HFFc6 (cell line): ENCODE data around the gene RNF224. TPM values are rescaled to one million over a fixed set of nuclear protein-coding genes. Genes with fewer than 3 reads are reported as not detected.

Experiments
- DNase-seq: peaks from one replicate; pipeline ENCODE4 v3.0.0-alpha.2; 2018
- H3K27ac Mint-ChIP-seq: 2 replicates; pipeline ENCODE4 v1.8.0; 2020; ENCODE audit warnings: mild to moderate bottlenecking, mixed read lengths
- H3K27me3 Mint-ChIP-seq: 2 replicates; pipeline ENCODE4 v1.8.0; 2021; ENCODE audit warnings: mild to moderate bottlenecking, moderate library complexity, mixed read lengths; ENCODE audit not compliant: insufficient read depth
- H3K36me3 Mint-ChIP-seq: 2 replicates; pipeline ENCODE4 v1.8.0; 2021; ENCODE audit warnings: low read depth, mixed read lengths
- H3K4me1 Mint-ChIP-seq: 2 replicates; pipeline ENCODE4 v1.8.0; 2020; ENCODE audit warnings: low read depth, mixed read lengths
- H3K4me3 Mint-ChIP-seq: 2 replicates; pipeline ENCODE4 v1.8.0; 2020; ENCODE audit warnings: mild to moderate bottlenecking, moderate library complexity, mixed read lengths
- H3K9me3 Mint-ChIP-seq: 2 replicates; pipeline ENCODE4 v1.8.0; 2020; ENCODE audit warnings: mild to moderate bottlenecking, mixed read lengths
- total RNA-seq, 6 experiments: library from RNA; stranded (reverse); fragmentation: NEBNext Ultra II Directional; extraction: Animal tissue kit (Norgen Biotek cat#: 25700); gene quantifications; 2 replicates in 1 of 6; 3 replicates in 5 of 6; pipeline ENCODE4 v1.2.3, GENCODE V29; 2021
- TF ChIP-seq, protein P1 (sequence below): fragments of 200-600 bp; sonication (generic); IDR thresholded peaks from 2 replicates; pipeline ENCODE4 v1.5.0; 2021; ENCODE audit warnings: antibody characterized with exemption, mild to moderate bottlenecking

The RNF224 gene
- total RNA-seq, 6 experiments from 2014 or later: not detected

DNA sequence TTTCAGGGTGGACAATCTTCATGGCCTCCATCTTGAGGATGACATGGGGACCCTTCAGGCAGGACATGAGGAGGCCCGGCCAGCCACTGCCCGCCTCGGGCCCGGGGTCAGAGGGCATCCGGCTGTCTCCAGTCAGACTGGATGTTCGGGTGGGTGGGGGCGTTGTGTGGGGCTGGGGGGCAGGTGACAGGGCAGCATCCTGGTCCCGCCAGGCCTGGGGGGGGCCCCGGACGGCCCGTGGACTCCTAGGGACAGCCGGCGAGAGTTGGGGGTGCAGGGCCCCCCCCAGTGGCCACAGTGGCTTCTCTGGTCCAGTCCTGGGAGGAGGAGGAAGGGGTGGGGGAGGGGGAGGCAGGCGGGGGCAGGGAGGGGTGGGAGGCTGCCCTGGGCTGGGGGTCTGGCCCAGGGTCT is 6.2 kb upstream of the RNF224 start:
- no peaks in the 10 kb centered on the region for H3K36me3 Mint-ChIP-seq
- H3K4me1 Mint-ChIP-seq: peaks cover 5% of the 10 kb centered on the region; the same call in 1 of the 2 replicates
- H3K4me3 Mint-ChIP-seq: no peak overlapping the region
- no peak for DNase-seq
- TF ChIP-seq, protein P1, sequence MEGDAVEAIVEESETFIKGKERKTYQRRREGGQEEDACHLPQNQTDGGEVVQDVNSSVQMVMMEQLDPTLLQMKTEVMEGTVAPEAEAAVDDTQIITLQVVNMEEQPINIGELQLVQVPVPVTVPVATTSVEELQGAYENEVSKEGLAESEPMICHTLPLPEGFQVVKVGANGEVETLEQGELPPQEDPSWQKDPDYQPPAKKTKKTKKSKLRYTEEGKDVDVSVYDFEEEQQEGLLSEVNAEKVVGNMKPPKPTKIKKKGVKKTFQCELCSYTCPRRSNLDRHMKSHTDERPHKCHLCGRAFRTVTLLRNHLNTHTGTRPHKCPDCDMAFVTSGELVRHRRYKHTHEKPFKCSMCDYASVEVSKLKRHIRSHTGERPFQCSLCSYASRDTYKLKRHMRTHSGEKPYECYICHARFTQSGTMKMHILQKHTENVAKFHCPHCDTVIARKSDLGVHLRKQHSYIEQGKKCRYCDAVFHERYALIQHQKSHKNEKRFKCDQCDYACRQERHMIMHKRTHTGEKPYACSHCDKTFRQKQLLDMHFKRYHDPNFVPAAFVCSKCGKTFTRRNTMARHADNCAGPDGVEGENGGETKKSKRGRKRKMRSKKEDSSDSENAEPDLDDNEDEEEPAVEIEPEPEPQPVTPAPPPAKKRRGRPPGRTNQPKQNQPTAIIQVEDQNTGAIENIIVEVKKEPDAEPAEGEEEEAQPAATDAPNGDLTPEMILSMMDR: no peak
- no peak overlapping the region for H3K27ac Mint-ChIP-seq
- H3K27me3 Mint-ChIP-seq: no peaks in the 10 kb centered on the region; the same call in 1 of the 2 replicates
- no peaks in the 10 kb centered on the region for H3K9me3 Mint-ChIP-seq

DNA sequence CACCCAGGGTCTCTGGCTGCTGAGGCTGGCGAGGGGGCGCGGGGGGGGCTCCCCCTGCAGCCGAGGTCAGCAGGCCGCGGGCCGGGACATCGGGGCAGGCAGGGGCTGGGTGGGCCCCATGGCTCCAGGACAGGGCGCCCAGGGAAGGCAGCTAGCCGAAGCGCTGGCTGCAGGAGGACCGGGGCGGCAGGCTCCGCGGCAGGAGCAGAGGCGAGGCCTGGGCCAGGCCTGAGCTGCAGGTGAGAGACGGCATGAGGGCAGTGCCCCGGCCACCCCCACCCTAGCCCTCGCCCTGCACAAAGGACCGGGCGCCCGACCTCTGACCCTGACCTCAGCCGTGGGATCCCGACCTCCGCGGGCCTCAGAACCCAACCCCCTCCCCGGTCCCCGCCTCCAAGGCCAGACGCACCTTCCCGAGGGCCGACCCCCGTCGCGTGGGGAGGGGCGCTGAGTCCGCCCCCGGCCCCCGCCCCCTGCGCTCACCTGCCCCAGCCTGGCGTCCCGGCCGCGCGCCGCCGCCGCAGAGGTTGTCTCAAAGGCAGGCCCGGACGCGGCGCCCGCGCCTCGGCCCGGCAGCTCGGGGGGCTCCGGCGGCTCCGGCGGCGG is 5.7 kb upstream of the RNF224 start:
- DNase-seq: no peak
- no peak overlapping the region for H3K4me3 Mint-ChIP-seq
- H3K4me1 Mint-ChIP-seq: peaks cover 5% of the 10 kb centered on the region; the same call in 1 of the 2 replicates
- no peak overlapping the region for H3K27ac Mint-ChIP-seq
- TF ChIP-seq, protein P1: peak; percentile 8; the same call in 1 of the 2 replicates
- no peaks in the 10 kb centered on the region for H3K36me3 Mint-ChIP-seq
- no peaks in the 10 kb centered on the region; the same call in 1 of the 2 replicates for H3K27me3 Mint-ChIP-seq
- no peaks in the 10 kb centered on the region for H3K9me3 Mint-ChIP-seq

DNA sequence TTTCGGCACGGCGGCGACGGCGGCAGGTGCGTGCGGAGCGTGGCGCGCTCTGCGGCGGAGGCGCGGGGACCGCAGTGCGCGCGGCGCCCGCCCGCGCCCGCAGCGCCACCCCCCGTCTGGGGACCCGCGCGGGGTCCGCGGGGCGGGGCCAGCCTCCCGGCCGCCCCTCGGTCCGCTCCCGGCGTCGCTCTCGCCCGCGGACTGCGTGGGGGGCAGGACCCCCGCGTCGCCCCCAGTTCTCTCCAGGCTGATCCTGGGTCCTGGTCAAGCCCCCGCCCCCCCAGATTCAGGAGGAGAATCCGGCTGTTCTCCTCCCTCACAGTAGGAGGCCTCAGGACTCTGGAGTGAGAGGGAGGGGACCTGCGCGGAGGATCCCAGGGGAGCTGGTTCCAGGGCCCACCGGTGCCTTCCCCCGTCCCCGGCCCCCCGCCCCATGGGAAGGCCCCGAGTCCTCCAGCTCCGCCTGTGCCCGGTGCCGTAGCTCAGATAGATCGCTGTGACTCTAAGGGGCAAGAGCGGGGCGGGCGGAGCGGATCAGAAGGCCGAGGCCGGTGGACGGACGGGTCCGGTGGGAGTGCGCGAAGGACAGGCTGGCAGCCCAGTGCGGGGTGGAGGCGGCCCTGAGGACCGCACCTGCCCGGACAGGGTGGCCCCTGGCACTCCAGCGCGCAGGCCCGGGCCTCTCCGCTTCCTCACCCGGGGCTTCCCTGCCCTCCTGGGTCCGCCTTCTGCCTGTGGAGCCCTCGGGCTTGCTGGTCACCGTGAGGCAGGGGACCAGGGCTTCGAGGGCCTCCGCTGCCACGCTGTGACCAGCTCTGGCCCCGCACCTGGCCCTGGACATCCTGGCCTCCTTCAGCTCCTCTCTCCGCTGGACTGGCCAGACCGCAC is 4.9 kb upstream of the RNF224 start, which contains the start of gene RNF208:
Gene RNF208 (minus strand): TSS at position 51 of the 888 bp plus-strand sequence. CDS start 1,028 bp downstream, outside the sequence.
- Mint-ChIP-seq H3K9me3 (no peaks in the 10 kb centered on the region), H3K27ac (peak within 1 kb of the TSS; percentile 73), H3K4me3 (peak within 1 kb of the TSS; percentile 81), H3K4me1 (peaks cover 7% of the 10 kb centered on the region), H3K27me3 (no peaks in the 10 kb centered on the region; the same call in 1 of the 2 replicates), H3K36me3 (no peaks in the 10 kb centered on the region)
- TF ChIP-seq, protein P1: no peak
- DNase-seq: no peak

DNA sequence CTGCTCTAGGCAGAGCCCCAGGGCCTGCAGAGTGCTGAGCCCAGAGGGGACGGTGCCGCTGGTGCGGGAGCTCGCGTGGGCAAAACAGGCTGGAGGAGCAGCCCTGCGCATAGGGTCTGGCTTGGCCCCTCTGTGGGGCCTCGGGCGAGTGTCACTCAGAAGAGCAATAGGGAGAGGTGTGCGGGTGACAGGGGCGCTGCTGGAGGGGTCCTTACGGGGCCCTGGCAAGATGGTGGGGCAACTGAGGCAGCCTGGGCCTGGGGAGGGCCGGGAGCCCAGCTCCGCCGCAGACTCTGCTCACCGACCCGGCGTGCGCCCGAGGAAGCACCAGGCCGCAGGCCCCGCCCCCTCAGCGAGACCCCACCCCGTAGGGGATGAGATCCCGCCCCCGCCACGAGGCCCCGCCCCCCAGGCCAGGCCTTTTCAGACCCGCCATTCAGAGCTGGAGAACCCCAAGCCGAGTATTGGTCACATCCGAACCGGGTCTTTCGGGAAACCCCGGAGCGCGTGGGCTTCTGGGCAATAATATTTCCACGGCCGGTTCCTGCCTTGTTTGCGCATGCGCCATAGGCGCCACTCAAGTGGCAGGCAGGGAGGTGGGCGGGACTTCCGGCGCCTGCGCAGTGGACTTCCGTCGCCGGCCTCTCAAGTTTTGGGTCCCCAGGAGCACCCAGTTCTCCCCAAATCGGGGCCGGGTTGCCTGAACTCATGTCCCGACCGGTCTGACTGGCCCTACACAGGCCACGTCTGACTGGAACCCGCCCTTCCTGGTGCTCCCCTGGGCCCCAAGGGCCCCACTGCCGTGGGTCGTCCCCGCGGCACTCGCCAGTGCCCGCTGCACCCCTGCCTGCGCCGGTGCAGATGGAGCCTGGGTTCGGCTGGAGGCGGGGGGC is 4.0 kb upstream of the RNF224 start:
- Mint-ChIP-seq H3K4me3 (peak overlapping the region; percentile 81), H3K27me3 (no peaks in the 10 kb centered on the region; the same call in 1 of the 2 replicates), H3K4me1 (peaks cover 12% of the 10 kb centered on the region), H3K9me3 (no peaks in the 10 kb centered on the region), H3K36me3 (no peaks in the 10 kb centered on the region), H3K27ac (peak overlapping the region; percentile 73)
- DNase-seq: peak; percentile 97
- TF ChIP-seq, protein P1: no peak
